Liver (tissue), 9 donors: Measurements from ENCODE around the gene RPS6KA2. TPM values are rescaled to one million over a fixed set of nuclear protein-coding genes. Genes with fewer than 3 reads are reported as not detected.

Experiments used
- DNase-seq: peaks from one replicate; pipeline ENCODE4 v3.0.0-alpha.2; 2017; ENCODE audit warnings: low spot score
- H3K27ac ChIP-seq, 2 donors: one replicate each; pipeline ENCODE4 v1.7.0; 2013; ENCODE audit warnings: inconsistent platforms in 2 of 2, low read length in 2 of 2, control low read depth in 1 of 2, low read depth in 1 of 2, mild to moderate bottlenecking in 1 of 2
- H3K27me3 ChIP-seq, 4 donors: one replicate each; pipeline versions ENCODE4 v1.6.1 to v1.7.0; 2013; ENCODE audit warnings: low read length in 3 of 4, inconsistent platforms in 1 of 4, mild to moderate bottlenecking in 1 of 4, moderate library complexity in 1 of 4; ENCODE audit not compliant: control insufficient read depth in 4 of 4, insufficient read depth in 4 of 4
- H3K36me3 ChIP-seq, 4 donors: one replicate each; pipeline versions ENCODE4 v1.6.1 to v1.7.0; 2013; ENCODE audit warnings: low read length in 3 of 4, mild to moderate bottlenecking in 3 of 4, low read depth in 1 of 4, moderate library complexity in 1 of 4; ENCODE audit not compliant: control insufficient read depth in 4 of 4, insufficient read depth in 3 of 4
- H3K4me1 ChIP-seq, 4 donors: one replicate each; pipeline versions ENCODE4 v1.6.1 to v1.7.0; 2013; ENCODE audit warnings: low read length in 3 of 4, mild to moderate bottlenecking in 3 of 4, moderate library complexity in 1 of 4; ENCODE audit not compliant: control insufficient read depth in 4 of 4, insufficient read depth in 4 of 4
- H3K4me3 ChIP-seq, 3 donors: one replicate each; pipeline versions ENCODE4 v1.6.1 to v1.7.0; 2013; ENCODE audit warnings: low read length in 3 of 3, control low read depth in 1 of 3, low read depth in 1 of 3, mild to moderate bottlenecking in 1 of 3
- H3K9ac ChIP-seq, 2 donors: one replicate each; pipeline ENCODE4 v1.7.0; 2013; ENCODE audit warnings: low read length in 2 of 2, mild to moderate bottlenecking in 2 of 2, moderate library complexity in 2 of 2, control low read depth in 1 of 2, low read depth in 1 of 2
- H3K9me3 ChIP-seq, 4 donors: one replicate each; pipeline versions ENCODE4 v1.6.1 to v1.7.0; 2013; ENCODE audit warnings: low read length in 3 of 4; ENCODE audit not compliant: control insufficient read depth in 4 of 4
- EGR1 ChIP-seq, 2 donors: IDR thresholded peaks; 2 replicates each; pipeline ENCODE4 v1.6.1; 2016 to 2018; ENCODE audit warnings: antibody characterized with exemption in 2 of 2, low read depth in 2 of 2
- FOXA1 ChIP-seq: IDR thresholded peaks from 2 replicates; pipeline ENCODE4 v1.6.1; 2016; ENCODE audit warnings: antibody characterized with exemption
- GABPA ChIP-seq, 2 donors: IDR thresholded peaks in 1 of 2; conservative IDR thresholded peaks in 1 of 2; 2 replicates each; pipeline ENCODE4 v1.6.1; 2016; ENCODE audit warnings: antibody characterized with exemption in 2 of 2, mild to moderate bottlenecking in 1 of 2, moderate library complexity in 1 of 2
- HNF4A ChIP-seq, 2 donors: conservative IDR thresholded peaks; 2 replicates each; pipeline ENCODE4 v1.6.1; 2016; ENCODE audit warnings: antibody characterized with exemption in 2 of 2, mild to moderate bottlenecking in 2 of 2
- HNF4G ChIP-seq: IDR thresholded peaks from 2 replicates; pipeline ENCODE4 v1.6.1; 2016; ENCODE audit warnings: antibody characterized with exemption
- JUND ChIP-seq, 2 donors: IDR thresholded peaks; 2 replicates each; pipeline ENCODE4 v1.6.1; 2016; ENCODE audit warnings: antibody characterized with exemption in 2 of 2
- RXRA ChIP-seq, 2 donors: IDR thresholded peaks; 2 replicates each; pipeline ENCODE4 v1.6.1; 2017 to 2018; ENCODE audit warnings: antibody characterized with exemption in 2 of 2, mild to moderate bottlenecking in 1 of 2
- SP1 ChIP-seq: IDR thresholded peaks from 2 replicates; pipeline ENCODE4 v1.6.1; 2018; ENCODE audit warnings: antibody characterized with exemption, mild to moderate bottlenecking
- TAF1 ChIP-seq: conservative IDR thresholded peaks from 2 replicates; pipeline ENCODE4 v1.6.1; 2016; ENCODE audit warnings: antibody characterized with exemption, mild to moderate bottlenecking
- YY1 ChIP-seq: IDR thresholded peaks from 2 replicates; pipeline ENCODE4 v1.6.1; 2016; ENCODE audit warnings: antibody characterized with exemption, mild to moderate bottlenecking
- WGBS: extraction: QIAGEN DNeasy Blood & Tissue Kit; methylation state at CpG from one replicate; pipeline ENCODE4 v1.1.7; 2013; 5-methylcytosine and 5-hydroxymethylcytosine counted together
- polyA plus RNA-seq, 2 donors: library from polyadenylated mRNA; stranded (reverse) in 1 of 2; unstranded in 1 of 2; fragments of 200-250 nt in 1 of 2; fragments of >200 nt in 1 of 2; fragmentation: Nextera tagmentation in 1 of 2; extraction: Ambion mirVana in 1 of 2; gene quantifications; one replicate each; pipeline versions ENCODE4 v1.2.1 to v1.2.3, GENCODE V29; 2013 to 2015
- total RNA-seq, 2 donors: library from RNA; depleted of rRNA; stranded (reverse); fragments of >200 nt; gene quantifications; one replicate each; pipeline ENCODE4 v1.2.3, GENCODE V29; 2014
- TF ChIP-seq, protein P1 (sequence below): fragments of 150-350 bp; IDR thresholded peaks from 2 replicates; pipeline ENCODE4 v1.5.1; 2017; ENCODE audit warnings: improper control_type of control experiment, low read depth, low read length; ENCODE audit not compliant: missing input control
- TF ChIP-seq, protein P2 (sequence below): IDR thresholded peaks from 2 replicates; pipeline ENCODE4 v1.6.1; 2016; ENCODE audit warnings: antibody characterized with exemption
- TF ChIP-seq, protein P3 (sequence below): IDR thresholded peaks from 2 replicates; pipeline ENCODE4 v1.6.1; 2016; ENCODE audit warnings: antibody characterized with exemption, mild to moderate bottlenecking
- donor health status: healthy.
- donor health status: healthy.
- donor health status: healthy.
- donor health status: healthy.
- donor health status: healthy.

The RPS6KA2 gene
- total and polyA plus RNA-seq, 4 donors: 2.5 to 9.0 (median 5.0) TPM

- no peak overlapping the region for H3K9ac ChIP-seq
- no peak overlapping the region for H3K4me3 ChIP-seq
- peaks cover 0 to 2% (median 0%) of the 10 kb centered on the region in 4 donors for H3K27me3 ChIP-seq
- H3K9me3 ChIP-seq: no peaks in the 10 kb centered on the region
- TF ChIP-seq, protein P1, sequence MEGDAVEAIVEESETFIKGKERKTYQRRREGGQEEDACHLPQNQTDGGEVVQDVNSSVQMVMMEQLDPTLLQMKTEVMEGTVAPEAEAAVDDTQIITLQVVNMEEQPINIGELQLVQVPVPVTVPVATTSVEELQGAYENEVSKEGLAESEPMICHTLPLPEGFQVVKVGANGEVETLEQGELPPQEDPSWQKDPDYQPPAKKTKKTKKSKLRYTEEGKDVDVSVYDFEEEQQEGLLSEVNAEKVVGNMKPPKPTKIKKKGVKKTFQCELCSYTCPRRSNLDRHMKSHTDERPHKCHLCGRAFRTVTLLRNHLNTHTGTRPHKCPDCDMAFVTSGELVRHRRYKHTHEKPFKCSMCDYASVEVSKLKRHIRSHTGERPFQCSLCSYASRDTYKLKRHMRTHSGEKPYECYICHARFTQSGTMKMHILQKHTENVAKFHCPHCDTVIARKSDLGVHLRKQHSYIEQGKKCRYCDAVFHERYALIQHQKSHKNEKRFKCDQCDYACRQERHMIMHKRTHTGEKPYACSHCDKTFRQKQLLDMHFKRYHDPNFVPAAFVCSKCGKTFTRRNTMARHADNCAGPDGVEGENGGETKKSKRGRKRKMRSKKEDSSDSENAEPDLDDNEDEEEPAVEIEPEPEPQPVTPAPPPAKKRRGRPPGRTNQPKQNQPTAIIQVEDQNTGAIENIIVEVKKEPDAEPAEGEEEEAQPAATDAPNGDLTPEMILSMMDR: no peak
- TF ChIP-seq SP1: no peak
- TF ChIP-seq GABPA (IDR thresholded peaks at IDR 0.05 in 1 of 2, conservative IDR thresholded peaks at IDR 0.05 in 1 of 2): no peak
- TF ChIP-seq YY1: no peak
- TF ChIP-seq, protein P2, sequence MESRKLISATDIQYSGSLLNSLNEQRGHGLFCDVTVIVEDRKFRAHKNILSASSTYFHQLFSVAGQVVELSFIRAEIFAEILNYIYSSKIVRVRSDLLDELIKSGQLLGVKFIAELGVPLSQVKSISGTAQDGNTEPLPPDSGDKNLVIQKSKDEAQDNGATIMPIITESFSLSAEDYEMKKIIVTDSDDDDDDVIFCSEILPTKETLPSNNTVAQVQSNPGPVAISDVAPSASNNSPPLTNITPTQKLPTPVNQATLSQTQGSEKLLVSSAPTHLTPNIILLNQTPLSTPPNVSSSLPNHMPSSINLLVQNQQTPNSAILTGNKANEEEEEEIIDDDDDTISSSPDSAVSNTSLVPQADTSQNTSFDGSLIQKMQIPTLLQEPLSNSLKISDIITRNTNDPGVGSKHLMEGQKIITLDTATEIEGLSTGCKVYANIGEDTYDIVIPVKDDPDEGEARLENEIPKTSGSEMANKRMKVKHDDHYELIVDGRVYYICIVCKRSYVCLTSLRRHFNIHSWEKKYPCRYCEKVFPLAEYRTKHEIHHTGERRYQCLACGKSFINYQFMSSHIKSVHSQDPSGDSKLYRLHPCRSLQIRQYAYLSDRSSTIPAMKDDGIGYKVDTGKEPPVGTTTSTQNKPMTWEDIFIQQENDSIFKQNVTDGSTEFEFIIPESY: no peak
- TF ChIP-seq FOXA1: no peak
- no peak for TF ChIP-seq RXRA (IDR thresholded peaks at IDR 0.05)
- no peak for TF ChIP-seq JUND (IDR thresholded peaks at IDR 0.05)
- no peak for TF ChIP-seq EGR1 (IDR thresholded peaks at IDR 0.05; ENCODE audit: low read depth in 2 of 2)
- TF ChIP-seq HNF4A (conservative IDR thresholded peaks at IDR 0.05): no peak
- no peak for TF ChIP-seq TAF1
- TF ChIP-seq HNF4G: no peak
- TF ChIP-seq, protein P3, sequence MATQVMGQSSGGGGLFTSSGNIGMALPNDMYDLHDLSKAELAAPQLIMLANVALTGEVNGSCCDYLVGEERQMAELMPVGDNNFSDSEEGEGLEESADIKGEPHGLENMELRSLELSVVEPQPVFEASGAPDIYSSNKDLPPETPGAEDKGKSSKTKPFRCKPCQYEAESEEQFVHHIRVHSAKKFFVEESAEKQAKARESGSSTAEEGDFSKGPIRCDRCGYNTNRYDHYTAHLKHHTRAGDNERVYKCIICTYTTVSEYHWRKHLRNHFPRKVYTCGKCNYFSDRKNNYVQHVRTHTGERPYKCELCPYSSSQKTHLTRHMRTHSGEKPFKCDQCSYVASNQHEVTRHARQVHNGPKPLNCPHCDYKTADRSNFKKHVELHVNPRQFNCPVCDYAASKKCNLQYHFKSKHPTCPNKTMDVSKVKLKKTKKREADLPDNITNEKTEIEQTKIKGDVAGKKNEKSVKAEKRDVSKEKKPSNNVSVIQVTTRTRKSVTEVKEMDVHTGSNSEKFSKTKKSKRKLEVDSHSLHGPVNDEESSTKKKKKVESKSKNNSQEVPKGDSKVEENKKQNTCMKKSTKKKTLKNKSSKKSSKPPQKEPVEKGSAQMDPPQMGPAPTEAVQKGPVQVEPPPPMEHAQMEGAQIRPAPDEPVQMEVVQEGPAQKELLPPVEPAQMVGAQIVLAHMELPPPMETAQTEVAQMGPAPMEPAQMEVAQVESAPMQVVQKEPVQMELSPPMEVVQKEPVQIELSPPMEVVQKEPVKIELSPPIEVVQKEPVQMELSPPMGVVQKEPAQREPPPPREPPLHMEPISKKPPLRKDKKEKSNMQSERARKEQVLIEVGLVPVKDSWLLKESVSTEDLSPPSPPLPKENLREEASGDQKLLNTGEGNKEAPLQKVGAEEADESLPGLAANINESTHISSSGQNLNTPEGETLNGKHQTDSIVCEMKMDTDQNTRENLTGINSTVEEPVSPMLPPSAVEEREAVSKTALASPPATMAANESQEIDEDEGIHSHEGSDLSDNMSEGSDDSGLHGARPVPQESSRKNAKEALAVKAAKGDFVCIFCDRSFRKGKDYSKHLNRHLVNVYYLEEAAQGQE: no peak
- 90% methylated on average over 19 of the region's 19 CpGs for WGBS
- H3K4me1 ChIP-seq: peaks cover 4 to 7% (median 5%) of the 10 kb centered on the region in 4 donors
- no peak for DNase-seq
- H3K36me3 ChIP-seq: no peaks in the 10 kb centered on the region
- H3K27ac ChIP-seq: no peak overlapping the region
Measured at GRCh38 chr6:166658115-166658791, 31.2 kb upstream of the RPS6KA2 start.

DNA sequence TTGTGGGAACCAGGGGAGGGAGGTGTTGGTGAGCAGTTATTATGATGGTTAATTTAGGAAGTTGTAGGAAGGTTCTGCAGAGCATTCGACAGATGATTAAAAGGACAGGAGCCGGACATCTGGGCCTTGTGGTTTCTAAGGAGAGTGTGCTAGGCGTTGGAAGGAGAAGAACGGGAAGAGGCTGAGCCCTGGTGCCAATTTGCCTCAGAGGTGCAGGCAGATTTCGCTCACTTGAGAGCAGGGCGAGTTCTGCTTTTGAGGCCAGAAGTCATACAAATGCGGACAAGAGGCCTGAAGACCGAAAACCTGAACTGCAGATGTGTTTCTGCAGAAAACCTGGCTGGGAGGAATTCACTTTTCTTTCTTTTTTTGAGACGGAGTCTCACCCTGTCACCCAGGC is 30.5 kb upstream of the RPS6KA2 start:
- Histone ChIP-seq H3K4me3 (no peak overlapping the region), H3K9me3 (no peaks in the 10 kb centered on the region), H3K9ac (no peak overlapping the region), H3K27ac (no peak overlapping the region), H3K36me3 (no peaks in the 10 kb centered on the region), H3K4me1 (peaks cover 4 to 7% (median 5%) of the 10 kb centered on the region in 4 donors), H3K27me3 (no peaks in the 10 kb centered on the region)
- TF ChIP-seq RXRA (IDR thresholded peaks at IDR 0.05): no peak
- no peak for TF ChIP-seq GABPA (IDR thresholded peaks at IDR 0.05 in 1 of 2, conservative IDR thresholded peaks at IDR 0.05 in 1 of 2)
- whole genome bisulfite sequencing: 84% methylated on average over 9 of the region's 9 CpGs
- no peak for DNase-seq
